PC-9 (cell line): ENCODE results near the gene PPARA.

Source experiments
- CTCF ChIP-seq: fragments of 200-600 bp; sonication (generic); conservative IDR thresholded peaks from 2 replicates; pipeline ENCODE4 v1.6.1; 2017; ENCODE audit warnings: mixed run types, antibody characterized with exemption, mild to moderate bottlenecking, moderate library complexity
- EZH2 ChIP-seq: fragments of 200-600 bp; sonication (generic); IDR thresholded peaks from 2 replicates; pipeline ENCODE4 v1.8.0; 2017; ENCODE audit warnings: antibody characterized with exemption, low read depth

- no peak for TF ChIP-seq CTCF
- TF ChIP-seq EZH2, result no peak
These were observed 25.3 kb downstream of the PPARA start for GRCh38 chr22:46175631-46176030.
